NOMO-1 treated with dmso at 0.1 percent for 144 hours (cell line): ENCODE data around the gene AKT3.

Experiments used
- DNase-seq: peaks from one replicate; lab custom pipeline; 2025; ENCODE audit not compliant: unreplicated experiment; lab: John Stamatoyannopoulos, UW

AKT3 gene

DNA sequence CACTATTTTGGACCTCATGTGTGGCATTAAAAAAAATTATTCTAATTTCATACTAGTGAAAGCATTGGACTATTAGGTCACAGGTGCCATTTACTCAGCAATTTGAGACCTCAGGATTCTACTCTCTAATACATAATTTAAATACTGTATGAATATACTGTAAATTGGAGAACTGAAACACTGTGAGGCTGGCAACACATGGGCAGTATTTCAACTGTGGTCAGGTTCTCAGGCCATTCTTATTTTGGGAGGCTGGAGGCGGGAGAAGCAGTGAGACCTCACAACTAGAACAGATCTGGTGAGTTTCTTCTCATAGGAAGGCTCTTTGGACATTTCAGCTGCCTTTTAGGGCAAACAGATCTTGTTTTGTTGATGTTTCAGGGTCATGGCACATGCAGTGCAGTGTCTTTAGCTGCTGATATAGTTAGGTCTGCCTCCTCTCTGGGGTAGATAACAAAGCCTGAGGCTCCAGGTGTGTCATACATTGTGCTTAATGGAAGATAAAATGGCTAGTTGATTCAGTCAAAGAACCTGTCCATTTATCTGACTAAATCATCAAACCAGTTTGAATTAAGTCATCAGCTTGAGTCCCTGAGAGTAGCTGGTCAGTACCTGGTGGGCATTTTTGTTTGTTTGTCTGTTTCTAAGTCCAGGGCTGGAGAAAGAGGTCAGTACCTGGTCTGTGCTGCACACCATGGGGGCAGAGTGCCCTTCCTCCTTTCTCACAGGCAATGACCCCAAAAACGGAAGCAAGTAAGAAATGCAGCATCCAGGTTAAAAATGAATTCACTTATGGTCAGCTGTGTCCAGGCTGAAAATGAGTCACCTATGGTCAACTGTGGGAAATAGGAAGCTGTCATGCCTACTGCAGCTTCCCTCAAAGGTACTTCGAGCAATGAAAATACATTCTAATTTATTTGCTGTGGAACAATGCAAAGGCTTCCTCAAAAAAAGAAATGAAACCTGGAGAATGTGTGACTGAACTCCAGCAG lies 378.0 kb downstream of the AKT3 start:
- DNase-seq = peak; percentile 46

DNA sequence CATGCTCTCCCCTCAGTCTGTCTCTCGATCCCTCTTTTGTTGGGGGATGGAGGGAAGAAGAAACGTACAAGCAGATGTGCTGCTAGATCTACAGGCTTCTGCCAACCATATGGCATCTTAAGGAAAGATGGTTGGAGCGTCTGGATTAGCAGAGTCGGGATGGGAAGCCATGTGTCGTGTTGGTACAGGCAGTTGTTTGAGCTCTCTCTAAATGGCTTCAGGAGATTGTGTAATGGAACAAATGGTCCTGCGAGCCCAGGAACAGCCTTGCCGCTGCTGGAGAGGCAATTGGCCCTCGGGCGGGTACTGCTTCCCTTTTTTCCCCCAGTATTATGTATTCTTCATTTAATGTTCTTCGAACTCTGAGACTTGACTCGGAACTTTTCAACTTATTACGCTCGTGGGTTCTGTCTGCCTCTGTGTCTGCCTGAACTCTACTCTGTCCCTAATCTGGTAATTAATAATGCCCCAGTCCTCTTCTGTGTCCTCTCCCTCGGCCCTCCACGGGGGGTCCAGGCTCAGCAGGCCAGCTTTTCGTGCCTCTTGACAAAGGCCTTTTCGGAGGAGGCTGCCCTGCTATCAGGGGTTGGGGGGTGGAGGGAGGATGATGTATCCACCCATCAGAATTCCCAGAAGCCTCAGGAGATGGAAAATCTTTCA lies 378.9 kb downstream of the AKT3 start:
- DNase-seq = peak; percentile 65

DNA sequence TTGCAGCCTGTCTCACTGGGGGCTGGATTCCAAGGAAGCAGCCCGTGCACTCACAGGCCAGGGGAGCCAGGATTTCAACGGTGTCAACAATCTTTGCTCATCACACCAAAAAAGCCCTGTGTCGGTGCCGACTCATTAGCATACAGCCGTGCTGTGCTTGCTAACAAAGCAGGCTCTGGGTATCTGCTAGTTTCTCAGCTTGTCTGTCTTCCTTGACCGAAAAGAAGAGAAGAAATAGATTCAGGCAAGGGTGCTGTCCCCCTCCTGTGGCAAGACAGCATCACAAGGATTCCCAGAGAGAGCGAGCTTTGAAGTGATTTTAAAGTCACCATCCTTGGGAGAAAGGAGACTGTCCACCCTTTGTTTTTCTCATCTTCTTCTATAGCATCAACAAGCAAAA lies 379.5 kb downstream of the AKT3 start:
- DNase-seq = no peak

DNA sequence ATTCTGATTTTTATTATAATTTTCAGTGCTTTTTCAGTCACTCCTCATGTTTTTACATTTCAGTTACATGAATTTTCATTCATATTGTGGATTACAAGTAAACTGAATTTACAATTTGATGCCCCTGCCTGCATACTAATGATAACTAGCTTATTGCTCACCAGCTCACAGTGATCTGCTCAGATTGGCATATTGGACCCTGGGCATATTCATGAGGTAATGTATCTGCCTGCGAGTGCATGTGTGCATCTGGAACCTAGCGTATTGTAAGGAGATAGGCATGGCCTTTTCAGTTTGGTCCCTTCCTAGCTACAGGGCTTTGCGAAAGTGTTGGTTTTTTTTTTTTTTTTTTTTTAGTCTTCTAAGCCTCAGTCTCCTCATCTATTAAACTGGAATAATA lies 380.5 kb downstream of the AKT3 start:
- no peak for DNase-seq

DNA sequence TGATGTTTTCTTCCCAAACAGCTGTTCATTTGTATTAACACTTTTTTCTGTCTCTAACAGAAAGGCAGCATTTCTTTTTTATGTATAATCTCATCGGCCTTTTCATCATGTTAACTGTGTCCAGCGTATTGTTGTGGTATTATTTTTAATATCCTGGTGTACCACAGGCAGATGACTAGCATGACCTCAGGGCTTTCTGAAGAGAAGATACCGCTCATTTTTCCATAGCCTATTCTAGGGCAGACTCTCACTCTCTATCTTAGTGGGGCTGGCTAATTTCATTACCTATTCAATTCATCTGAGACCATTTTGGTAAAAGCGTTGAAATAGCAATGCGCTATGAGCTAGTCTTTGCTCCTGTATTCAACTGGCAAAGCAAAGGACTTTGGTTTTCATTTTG lies 384.3 kb downstream of the AKT3 start:
- DNase-seq = no peak

DNA sequence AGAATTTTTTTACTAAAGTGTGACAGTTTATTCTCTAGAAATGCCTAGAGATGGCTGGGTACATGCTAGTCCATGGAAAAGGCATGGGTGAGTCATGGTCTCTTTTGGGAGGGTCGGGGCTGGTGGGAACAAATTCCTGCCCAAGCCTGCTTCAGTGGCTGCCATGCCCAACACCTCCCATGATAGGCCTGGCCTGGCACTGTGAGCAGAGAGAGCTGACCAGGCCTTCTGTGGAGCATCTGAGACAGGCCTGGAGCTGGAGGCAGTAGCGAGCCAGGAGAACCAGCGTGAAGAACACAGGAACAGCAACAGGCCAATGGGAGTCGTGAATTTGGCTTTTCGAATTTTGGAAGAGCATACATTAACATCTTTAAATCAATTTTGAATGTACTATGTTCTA lies 385.0 kb downstream of the AKT3 start:
- DNase-seq = no peak

DNA sequence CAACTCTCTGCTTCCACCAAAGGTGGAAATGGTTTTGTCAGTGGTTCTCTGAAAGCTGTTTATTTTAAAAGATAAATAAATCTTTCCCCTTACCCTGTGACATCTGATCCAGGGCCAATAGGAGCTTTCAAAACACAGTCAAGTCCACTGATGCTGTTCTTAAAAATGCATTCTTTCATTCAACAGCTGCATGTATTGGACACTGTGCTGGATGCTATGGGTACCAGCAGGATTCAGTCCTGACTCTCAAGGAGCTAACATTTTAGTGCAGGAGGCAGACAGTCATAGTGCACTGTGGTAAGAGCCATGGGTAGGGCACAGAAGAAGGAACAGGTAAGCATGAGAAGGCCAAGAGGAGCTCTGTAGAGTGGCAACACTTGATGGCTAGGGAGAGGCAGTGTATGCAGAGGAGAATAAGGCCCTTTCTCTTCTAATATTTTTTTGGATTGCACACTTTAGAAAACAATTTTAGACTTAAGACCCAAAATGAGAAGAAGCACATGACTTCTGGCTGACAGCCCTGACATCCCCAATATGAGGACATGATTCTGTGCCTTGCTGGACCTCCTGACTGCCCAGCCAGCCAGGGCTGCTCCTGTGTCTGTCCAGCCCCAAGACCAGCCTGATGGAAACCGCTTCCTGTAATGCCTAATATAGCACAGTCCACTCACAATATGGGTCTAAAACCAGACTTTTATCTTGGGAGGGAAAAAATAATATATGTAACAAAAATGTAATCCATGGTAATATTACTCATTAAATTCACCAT lies 386.9 kb downstream of the AKT3 start:
- no peak for DNase-seq

DNA sequence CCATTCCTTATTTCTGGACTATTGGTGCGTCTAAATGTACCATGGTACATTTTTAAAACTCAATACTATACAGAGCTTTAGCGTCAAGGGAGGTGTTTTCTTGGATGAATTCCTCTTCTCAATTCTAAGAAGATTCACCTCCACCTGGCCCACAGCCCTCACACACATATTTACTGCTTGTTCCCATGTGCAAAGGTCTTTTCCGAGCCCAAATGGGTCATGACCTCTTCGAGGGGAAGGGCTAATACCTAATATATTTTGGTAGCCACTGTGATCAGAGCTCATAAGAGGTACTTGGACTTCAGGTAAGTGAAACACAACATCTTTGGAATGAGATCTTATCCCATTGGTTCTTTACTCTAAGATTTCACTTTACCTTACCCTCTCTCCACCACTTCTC lies 388.3 kb downstream of the AKT3 start:
- no peak for DNase-seq

DNA sequence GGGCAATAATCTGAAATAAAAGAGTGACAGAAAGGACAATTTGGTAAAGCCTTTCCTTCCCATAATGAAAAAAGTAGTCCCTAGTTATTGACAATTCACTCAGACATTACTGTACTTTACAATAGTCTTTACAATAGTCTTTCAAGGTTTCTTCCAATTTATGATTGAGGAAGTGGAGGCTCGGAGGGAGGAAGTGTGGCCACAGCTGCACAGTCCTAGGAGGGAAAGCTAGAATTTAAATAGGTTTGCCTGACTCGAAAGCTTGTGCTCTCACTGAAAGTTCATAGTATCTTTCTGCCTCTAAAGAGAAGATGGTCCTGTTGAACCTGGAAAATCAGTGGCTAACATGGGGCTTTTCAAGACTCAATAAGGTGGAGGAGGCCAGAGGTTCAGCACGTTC lies 391.0 kb downstream of the AKT3 start:
- DNase-seq = peak; percentile 53

DNA sequence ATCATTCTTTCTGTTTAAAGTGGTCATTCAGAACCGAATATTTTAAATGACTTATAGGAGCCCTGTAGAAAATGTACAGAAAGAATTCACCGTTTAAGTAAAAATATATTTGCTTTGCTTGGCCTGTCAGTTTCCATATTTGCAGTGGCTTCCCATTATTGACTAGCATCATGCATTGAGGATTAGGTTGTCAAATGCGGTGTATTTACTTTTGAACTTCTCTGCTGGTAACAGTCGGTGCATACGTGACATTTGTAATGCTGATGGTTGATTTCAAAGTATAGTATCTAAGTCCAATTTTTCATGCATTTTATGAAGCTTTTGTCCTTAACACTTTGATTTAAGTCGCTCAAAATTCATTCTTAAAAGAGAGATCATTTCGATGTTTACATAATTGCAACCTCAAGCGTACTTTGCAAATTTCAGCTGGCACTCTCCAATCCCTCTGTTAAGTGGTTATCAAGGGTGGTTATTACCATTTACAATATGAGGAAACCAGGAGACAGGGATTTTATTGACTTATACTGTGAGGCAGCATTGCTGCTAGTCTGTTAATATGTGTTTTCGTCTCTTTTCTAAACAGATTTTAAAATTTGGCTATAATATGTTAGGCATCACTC lies 392.6 kb downstream of the AKT3 start:
- no peak for DNase-seq

DNA sequence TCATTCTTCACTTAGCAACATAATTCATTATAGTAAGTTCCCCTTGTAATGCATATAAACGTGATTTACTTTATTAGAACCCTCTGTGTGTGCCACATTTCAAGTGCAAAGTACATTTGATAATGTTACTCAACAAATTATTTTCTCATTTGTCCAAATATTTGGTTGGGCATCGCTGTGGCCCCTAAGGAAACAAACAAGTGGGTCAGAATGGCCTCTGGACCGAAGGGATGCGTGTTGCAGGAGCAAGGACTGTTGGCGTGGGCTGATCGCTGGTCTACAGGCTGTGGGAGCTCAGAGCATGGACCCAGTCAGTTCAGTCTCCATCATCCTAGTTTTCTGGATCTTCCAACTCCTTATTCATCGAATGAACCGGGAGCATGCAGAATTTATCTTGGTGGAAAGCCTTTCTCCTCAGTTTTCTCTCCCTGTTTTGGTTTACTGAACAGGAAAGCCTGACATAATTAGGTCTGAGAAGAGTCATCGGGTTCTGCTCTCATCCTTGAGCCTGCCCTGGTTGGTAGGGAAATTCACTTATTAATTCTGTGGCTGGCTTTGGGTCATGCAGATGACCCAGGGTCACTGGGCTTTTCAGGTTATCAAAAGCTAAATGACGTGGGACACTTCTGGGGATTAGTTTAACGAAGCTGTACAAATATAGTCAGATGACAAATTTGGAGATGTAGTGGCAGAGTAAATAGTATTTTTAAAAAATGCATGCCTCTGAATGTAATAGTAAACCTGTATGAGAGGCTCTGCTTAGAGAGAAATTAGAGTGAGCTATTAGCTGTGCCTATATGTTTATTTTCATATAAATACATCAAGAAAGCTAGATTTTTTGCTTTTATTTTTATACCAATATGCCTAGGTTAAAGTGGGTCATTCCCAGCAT lies 394.0 kb downstream of the AKT3 start:
- DNase-seq = no peak

DNA sequence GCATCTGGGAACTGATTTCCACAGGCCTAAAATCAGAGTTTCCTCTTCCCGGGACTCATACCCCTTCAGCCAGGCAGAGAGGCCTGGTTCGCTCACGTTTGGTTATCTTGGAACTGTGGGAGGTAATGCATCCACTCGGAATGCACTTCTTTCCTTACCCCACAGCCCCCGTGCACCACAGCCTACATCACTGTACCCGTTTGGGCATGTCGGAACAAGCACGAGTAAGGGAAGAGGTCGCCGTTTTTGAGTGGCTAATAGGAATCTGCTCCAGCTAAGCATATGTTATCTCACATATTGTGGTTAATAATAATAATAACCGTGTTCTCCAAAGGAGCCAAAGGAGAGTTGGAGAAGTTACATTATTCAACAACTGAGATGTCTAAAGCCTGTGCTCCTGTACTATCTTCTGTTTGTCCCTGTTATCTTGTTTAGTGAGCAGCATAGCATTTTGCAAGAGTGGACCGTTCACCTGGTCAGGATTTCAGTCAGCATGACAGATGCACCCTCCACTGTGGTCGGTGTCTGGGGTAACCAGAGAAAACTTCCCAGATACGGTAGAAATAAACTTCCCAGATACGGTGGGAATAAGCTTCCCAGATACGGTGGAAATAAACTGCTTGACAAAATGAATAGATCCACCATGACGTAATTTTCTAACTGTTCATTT lies 395.6 kb downstream of the AKT3 start:
- no peak for DNase-seq

DNA sequence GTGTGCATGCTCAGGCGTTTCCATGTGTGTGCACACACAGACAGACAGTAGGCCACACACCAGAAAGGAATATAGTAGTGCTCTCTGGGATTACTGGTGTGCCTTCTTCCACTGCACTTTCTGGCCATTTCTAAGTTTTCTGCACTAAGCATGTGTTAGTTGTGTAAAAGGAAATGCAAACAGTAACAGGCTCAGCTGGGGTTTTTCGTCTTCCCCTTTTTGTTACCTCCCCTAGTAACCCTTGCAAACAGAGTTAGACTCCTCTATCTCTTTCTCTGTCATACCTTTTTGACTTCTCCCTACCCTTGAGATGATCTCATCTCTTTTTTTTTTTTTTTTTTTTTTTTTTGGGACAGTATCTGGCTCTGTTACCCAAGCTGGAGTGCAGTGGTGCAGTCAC lies 398.0 kb downstream of the AKT3 start:
- peak; percentile 14 for DNase-seq

DNA sequence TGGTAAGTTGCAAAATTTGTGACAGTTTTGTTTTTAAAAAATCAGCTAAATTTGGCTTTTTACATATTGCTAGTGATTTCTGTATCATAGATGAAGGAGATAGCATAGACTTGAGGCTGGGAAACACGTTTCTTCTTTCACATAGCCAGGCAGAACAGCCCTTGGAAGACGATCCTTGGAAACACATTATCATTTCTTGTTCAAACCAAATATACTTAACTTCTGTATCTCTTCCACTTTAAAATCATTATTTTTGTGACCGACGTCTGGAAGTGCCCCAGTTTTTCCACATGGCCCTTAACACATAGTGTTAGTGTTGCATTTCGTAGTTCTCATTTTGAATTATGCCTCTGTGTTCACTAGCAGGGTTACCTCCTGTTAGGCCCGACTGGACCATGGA lies 400.7 kb downstream of the AKT3 start:
- no peak for DNase-seq

DNA sequence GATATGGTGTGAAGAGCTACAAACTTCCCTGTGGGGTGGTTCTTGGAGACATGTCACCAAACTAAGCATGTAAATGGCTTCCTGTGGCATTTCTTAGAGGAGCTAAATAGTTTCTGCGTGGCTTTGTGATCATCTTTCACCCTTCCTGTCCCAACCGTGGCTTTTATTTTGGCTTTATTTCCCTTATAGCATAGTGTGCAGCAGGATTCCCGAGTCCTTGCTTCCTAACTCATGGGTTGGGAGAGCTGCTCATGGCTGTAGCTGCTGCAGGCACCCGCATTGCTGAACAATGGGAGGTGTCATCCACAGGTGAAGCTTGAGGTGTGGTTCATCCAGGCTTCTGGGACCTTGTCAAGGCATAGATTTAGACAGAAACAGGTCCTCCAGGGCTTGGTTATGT lies 402.2 kb downstream of the AKT3 start:
- no peak for DNase-seq

DNA sequence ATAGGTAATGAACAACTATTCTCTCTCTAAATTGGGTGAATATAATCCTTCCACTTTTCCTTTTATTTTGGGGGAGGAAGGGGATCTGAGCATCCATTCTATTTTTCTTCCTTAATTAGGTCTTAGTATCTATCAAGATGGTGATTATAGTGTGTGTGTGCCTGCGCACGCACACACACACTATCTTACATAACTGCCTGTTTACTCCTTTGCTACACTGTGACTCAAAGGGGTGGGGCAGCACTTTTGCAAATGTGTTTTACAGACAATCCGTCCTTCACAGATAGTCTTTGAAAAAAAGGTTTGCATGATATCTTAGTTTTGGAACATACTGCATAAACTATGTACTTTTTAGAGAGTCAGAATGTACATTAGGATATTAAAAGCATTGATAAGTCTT lies 402.7 kb downstream of the AKT3 start:
- DNase-seq = no peak

DNA sequence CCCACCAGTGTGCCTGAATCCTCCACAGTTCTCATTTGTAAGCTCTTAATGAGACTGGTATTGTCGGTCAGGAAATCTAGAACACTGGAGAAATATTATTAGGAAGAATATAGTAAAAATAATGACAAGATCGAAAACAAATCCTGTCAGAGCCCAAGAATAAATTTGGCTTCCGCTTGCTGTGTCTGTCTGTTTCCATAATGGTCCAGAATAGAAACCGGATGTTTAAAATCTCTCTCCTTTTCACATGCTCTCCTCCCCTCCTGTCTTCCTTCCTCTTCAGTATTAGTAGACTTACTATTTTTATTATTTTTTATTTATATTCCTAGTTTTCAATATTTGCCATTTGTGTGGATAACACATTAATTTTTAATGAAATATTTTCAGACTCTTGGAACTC lies 406.5 kb downstream of the AKT3 start:
- DNase-seq = no peak

DNA sequence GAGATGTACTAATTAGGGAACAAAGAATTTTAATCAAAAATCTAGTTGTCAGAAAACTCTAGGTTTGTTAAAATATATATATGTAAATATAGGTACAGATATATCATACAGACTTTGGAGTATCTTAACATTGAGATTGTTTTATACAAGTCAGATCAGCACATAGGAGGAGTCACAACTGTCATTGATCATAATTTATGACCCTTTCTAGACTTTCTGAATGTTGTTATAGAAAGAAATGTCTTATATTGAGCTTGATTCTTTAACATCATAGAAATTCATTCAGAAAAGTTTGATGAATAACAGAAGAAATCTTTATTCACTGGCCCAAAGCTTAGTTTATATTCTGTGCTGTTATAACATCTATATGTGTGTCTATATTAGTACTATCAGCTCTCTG lies 408.4 kb downstream of the AKT3 start:
- no peak for DNase-seq

DNA sequence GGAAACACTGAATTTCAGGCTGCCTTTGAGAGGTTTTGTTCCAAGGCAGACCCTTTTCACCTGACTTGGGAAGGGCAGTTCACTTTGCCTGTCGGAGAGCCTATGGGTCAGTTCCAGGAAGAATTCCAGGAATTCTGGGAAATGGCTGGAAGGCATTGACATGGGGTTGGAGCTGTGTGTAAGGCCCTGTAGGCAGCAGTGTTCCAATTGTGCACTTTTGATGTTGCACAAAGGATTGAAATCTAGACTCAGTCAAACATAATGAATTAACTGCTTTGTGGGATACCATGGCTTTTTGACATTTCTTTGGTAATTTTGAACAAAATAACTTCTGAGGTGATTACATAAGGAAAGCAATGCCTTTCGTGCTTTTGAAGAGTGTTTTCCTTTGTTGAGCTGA lies 409.6 kb downstream of the AKT3 start:
- no peak for DNase-seq

DNA sequence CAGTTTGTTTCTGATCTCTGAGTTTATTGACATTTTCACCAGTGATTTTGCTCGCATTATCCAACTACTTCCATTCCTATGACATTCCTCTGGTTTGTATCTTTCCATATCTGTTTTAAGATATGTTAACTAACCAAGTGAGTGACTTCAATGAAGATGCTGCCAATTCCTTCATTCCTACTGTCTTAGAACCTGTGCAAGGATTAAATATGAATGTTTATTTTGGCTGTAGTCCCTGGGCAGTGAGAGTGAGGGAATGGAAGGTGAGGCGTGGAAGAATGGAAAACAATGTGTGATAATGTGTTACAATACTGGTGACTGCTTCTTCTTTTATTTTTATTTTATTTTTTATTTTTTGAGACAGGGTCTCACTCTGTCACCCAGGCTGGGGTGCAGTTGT lies 411.2 kb downstream of the AKT3 start:
- DNase-seq = no peak
